Liver (tissue), 3 donors: ENCODE results near the gene CD300LG.
"Not testable (repeated sequence)": the region's sequence is repeated elsewhere in the genome, so short reads cannot be mapped to it uniquely, and the experiment has no call there.

ENCODE experiments used
- CTCF ChIP-seq: fragments of 150-350 bp; IDR thresholded peaks from 2 replicates; pipeline ENCODE4 v1.5.1; 2017; ENCODE audit warnings: improper control_type of control experiment, low read depth, low read length; ENCODE audit not compliant: missing input control
- EGR1 ChIP-seq, 2 donors: IDR thresholded peaks; 2 replicates each; pipeline ENCODE4 v1.6.1; 2016 to 2018; ENCODE audit warnings: antibody characterized with exemption in 2 of 2, low read depth in 2 of 2
- GABPA ChIP-seq, 2 donors: IDR thresholded peaks in 1 of 2; conservative IDR thresholded peaks in 1 of 2; 2 replicates each; pipeline ENCODE4 v1.6.1; 2016; ENCODE audit warnings: antibody characterized with exemption in 2 of 2, mild to moderate bottlenecking in 1 of 2, moderate library complexity in 1 of 2
- HNF4A ChIP-seq, 2 donors: conservative IDR thresholded peaks; 2 replicates each; pipeline ENCODE4 v1.6.1; 2016; ENCODE audit warnings: antibody characterized with exemption in 2 of 2, mild to moderate bottlenecking in 2 of 2
- JUND ChIP-seq, 2 donors: IDR thresholded peaks; 2 replicates each; pipeline ENCODE4 v1.6.1; 2016; ENCODE audit warnings: antibody characterized with exemption in 2 of 2
- RAD21 ChIP-seq, 2 donors: IDR thresholded peaks; 2 replicates each; pipeline ENCODE4 v1.6.1; 2016; ENCODE audit warnings: antibody characterized with exemption in 2 of 2, mild to moderate bottlenecking in 2 of 2
- SP1 ChIP-seq: IDR thresholded peaks from 2 replicates; pipeline ENCODE4 v1.6.1; 2018; ENCODE audit warnings: antibody characterized with exemption, mild to moderate bottlenecking
- TAF1 ChIP-seq: conservative IDR thresholded peaks from 2 replicates; pipeline ENCODE4 v1.6.1; 2016; ENCODE audit warnings: antibody characterized with exemption, mild to moderate bottlenecking
- YY1 ChIP-seq: IDR thresholded peaks from 2 replicates; pipeline ENCODE4 v1.6.1; 2016; ENCODE audit warnings: antibody characterized with exemption, mild to moderate bottlenecking
- ZBTB33 ChIP-seq: IDR thresholded peaks from 2 replicates; pipeline ENCODE4 v1.6.1; 2016; ENCODE audit warnings: antibody characterized with exemption
- TF ChIP-seq, protein P1 (sequence below): IDR thresholded peaks from 2 replicates; pipeline ENCODE4 v1.6.1; 2016; ENCODE audit warnings: antibody characterized with exemption
- donor health status: healthy.
- donor health status: healthy.

DNA sequence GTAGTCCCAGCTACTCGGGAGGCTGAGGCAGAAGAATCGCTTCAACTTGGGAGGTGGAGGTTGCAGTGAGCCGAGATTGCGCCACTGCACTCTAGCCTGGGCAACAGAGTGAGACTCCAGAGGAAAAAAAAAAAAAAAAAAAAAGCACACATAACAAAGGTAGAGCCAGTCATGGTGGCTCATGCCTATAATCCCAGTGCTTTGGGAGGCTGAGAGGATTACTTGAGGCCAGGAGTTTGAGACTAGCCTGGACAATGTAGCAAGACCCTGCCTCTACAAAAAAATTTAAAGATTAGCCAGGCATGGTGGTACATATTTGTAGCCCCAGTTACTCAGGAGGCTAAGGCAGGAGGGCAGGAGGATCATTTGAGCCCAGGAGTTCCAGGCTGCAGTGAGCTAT lies 47.5 kb downstream of the CD300LG start:
- TF ChIP-seq CTCF; TAF1; ZBTB33; EGR1 (IDR thresholded peaks at IDR 0.05; ENCODE audit: low read depth in 2 of 2); YY1; HNF4A (conservative IDR thresholded peaks at IDR 0.05); JUND (IDR thresholded peaks at IDR 0.05); GABPA (IDR thresholded peaks at IDR 0.05 in 1 of 2, conservative IDR thresholded peaks at IDR 0.05 in 1 of 2); SP1; RAD21 (IDR thresholded peaks at IDR 0.05): not testable (repeated sequence)
- TF ChIP-seq, protein P1, sequence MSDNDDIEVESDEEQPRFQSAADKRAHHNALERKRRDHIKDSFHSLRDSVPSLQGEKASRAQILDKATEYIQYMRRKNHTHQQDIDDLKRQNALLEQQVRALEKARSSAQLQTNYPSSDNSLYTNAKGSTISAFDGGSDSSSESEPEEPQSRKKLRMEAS: not testable (repeated sequence)
